GM23338 (cell line): Measurements from ENCODE around the gene TMEM94. TPM values are rescaled to one million over a fixed set of nuclear protein-coding genes. Genes with fewer than 3 reads are reported as not detected.

Experiments
- ATAC-seq: fragments of 200-7000 bp; cut with Tn5 transposase; 3 replicates; pipeline ENCODE4 v1.9.1; 2020
- DNase-seq: peaks from one replicate; pipeline ENCODE4 v3.0.0-alpha.2; 2015; ENCODE audit warnings: low spot score
- H2AFZ ChIP-seq: fragments of 200-600 bp; sonication (generic); 2 replicates; pipeline ENCODE4 v1.8.0; 2016; ENCODE audit warnings: antibody characterized with exemption, mild to moderate bottlenecking, moderate library complexity
- H3F3A ChIP-seq: fragments of 200-600 bp; sonication (generic); replicated peaks from 2 replicates; pipeline ENCODE4 v1.8.0; 2017; ENCODE audit warnings: antibody characterized with exemption, mixed run types, low read depth
- H3K27ac ChIP-seq: fragments of 200-600 bp; sonication (generic); 2 replicates; pipeline ENCODE4 v1.6.1; 2016; ENCODE audit warnings: low read depth
- H3K27me3 ChIP-seq: fragments of 200-600 bp; sonication (generic); 2 replicates; pipeline ENCODE4 v1.8.0; 2016; ENCODE audit warnings: mild to moderate bottlenecking, mixed run types, moderate library complexity; ENCODE audit not compliant: insufficient read depth
- H3K36me3 ChIP-seq: fragments of 200-600 bp; sonication (generic); 2 replicates; pipeline ENCODE4 v1.8.0; 2016; ENCODE audit warnings: mild to moderate bottlenecking; ENCODE audit not compliant: insufficient read depth
- H3K4me1 ChIP-seq: fragments of 200-600 bp; sonication (generic); 2 replicates; pipeline ENCODE4 v1.8.0; 2016; ENCODE audit warnings: mild to moderate bottlenecking, moderate library complexity; ENCODE audit not compliant: insufficient read depth
- H3K4me2 ChIP-seq: fragments of 200-600 bp; sonication (generic); 2 replicates; pipeline ENCODE4 v1.7.1; 2017; ENCODE audit warnings: mixed run types
- H3K4me3 ChIP-seq: fragments of 200-600 bp; sonication (generic); 2 replicates; pipeline ENCODE4 v1.6.1; 2016; ENCODE audit warnings: mixed run types
- H3K79me2 ChIP-seq: fragments of 200-600 bp; sonication (generic); replicated peaks from 2 replicates; pipeline ENCODE4 v1.8.0; 2017; ENCODE audit warnings: mild to moderate bottlenecking; ENCODE audit not compliant: insufficient read depth
- H3K9me2 ChIP-seq: fragments of 200-600 bp; sonication (generic); 2 replicates; pipeline ENCODE4 v1.8.0; 2017; ENCODE audit not compliant: insufficient read depth
- H4K20me1 ChIP-seq: fragments of 200-600 bp; sonication (generic); replicated peaks from 2 replicates; pipeline ENCODE4 v1.8.0; 2017; ENCODE audit warnings: mild to moderate bottlenecking; ENCODE audit not compliant: insufficient read depth
- H3K27ac Mint-ChIP-seq: 2 replicates; pipeline ENCODE4 v1.8.0; 2020; ENCODE audit warnings: inconsistent platforms, mild to moderate bottlenecking, moderate library complexity, mixed read lengths
- H3K27me3 Mint-ChIP-seq: 3 replicates; pipeline ENCODE4 v1.8.0; 2022; ENCODE audit warnings: low read depth, mild to moderate bottlenecking, moderate library complexity, mixed read lengths, inconsistent platforms; ENCODE audit not compliant: insufficient read depth, poor library complexity
- H3K36me3 Mint-ChIP-seq: 3 replicates; pipeline ENCODE4 v1.8.0; 2021; ENCODE audit warnings: low read depth, mild to moderate bottlenecking, inconsistent platforms, moderate library complexity, mixed read lengths
- H3K4me1 Mint-ChIP-seq: 3 replicates; pipeline ENCODE4 v1.8.0; 2020; ENCODE audit warnings: mild to moderate bottlenecking, inconsistent platforms, mixed read lengths
- H3K4me3 Mint-ChIP-seq: 3 replicates; pipeline ENCODE4 v1.8.0; 2021; ENCODE audit warnings: moderate library complexity, mild to moderate bottlenecking, inconsistent platforms, mixed read lengths
- H3K9me3 Mint-ChIP-seq: 3 replicates; pipeline ENCODE4 v1.8.0; 2020; ENCODE audit warnings: moderate library complexity, mild to moderate bottlenecking, inconsistent platforms, mixed read lengths
- CREB1 ChIP-seq: fragments of 250-450 bp; sonication (Bioruptor Pico); IDR thresholded peaks from 2 replicates; pipeline ENCODE4 v1.5.0; 2020; ENCODE audit warnings: low read depth, mild to moderate bottlenecking, moderate library complexity
- CTCF ChIP-seq, 2 experiments: fragments of 200-600 bp in 1 of 2; sonication (generic) in 1 of 2; conservative IDR thresholded peaks; 2 replicates each; pipeline versions ENCODE4 v1.5.1 to v1.6.1; 2016 to 2017; ENCODE audit warnings: antibody characterized with exemption in 2 of 2, low read depth in 2 of 2, mild to moderate bottlenecking in 2 of 2, moderate library complexity in 1 of 2
- EZH2phosphoT487 ChIP-seq: fragments of 200-600 bp; sonication (generic); IDR thresholded peaks from one replicate; pipeline ENCODE4 v1.8.1; 2018; ENCODE audit warnings: antibody characterized with exemption; ENCODE audit not compliant: unreplicated experiment
- JUNB ChIP-seq: IDR thresholded peaks from one replicate; pipeline ENCODE4 v1.6.1; 2016; ENCODE audit warnings: antibody characterized with exemption; ENCODE audit not compliant: unreplicated experiment
- NANOG ChIP-seq: IDR thresholded peaks from 2 replicates; pipeline ENCODE4 v1.6.1; 2016; ENCODE audit warnings: antibody characterized with exemption, borderline replicate concordance
- REST ChIP-seq: IDR thresholded peaks from one replicate; pipeline ENCODE4 v1.6.1; 2018; ENCODE audit warnings: antibody characterized with exemption; ENCODE audit not compliant: unreplicated experiment
- ZNF331 ChIP-seq: fragments of 250-450 bp; sonication (Bioruptor Pico); IDR thresholded peaks from 2 replicates; pipeline ENCODE4 v1.5.0; 2020; ENCODE audit warnings: low read depth, mild to moderate bottlenecking, moderate library complexity
- ZNF462 ChIP-seq: fragments of 250-450 bp; sonication (Bioruptor Pico); IDR thresholded peaks from 2 replicates; pipeline ENCODE4 v1.5.0; 2020; ENCODE audit warnings: mild to moderate bottlenecking, moderate library complexity
- polyA plus RNA-seq: library from polyadenylated mRNA; unstranded; fragments of >200 nt; fragmentation: Nextera tagmentation; extraction: Ambion mirVana; gene quantifications from 2 replicates; pipeline ENCODE4 v1.2.1, GENCODE V29; 2016
- total RNA-seq: library from RNA; depleted of rRNA; stranded (reverse); fragments of >200 nt; shearing (Covaris generic); gene quantifications from 2 replicates; pipeline ENCODE4 v1.2.3, GENCODE V29; 2014

TMEM94 gene
- total and polyA plus RNA-seq, 2 experiments from 2014 or later = 24.0 to 66.0 TPM

GRCh38 chr17:75471207-75471606 is 14.8 kb downstream of the TMEM94 start (continued):
- TF ChIP-seq JUNB (no peak), EZH2phosphoT487 (no peak), CREB1 (CRISPR knock-in tag) (no peak), CTCF (conservative IDR thresholded peaks at IDR 0.05; ENCODE audit: low read depth in 2 of 2) (no peak), ZNF331 (CRISPR knock-in tag) (no peak)

- Mint-ChIP-seq H3K27ac (no peak overlapping the region), H3K9me3 (no peaks in the 10 kb centered on the region), H3K36me3 (peaks cover 9% of the 10 kb centered on the region; the same call in 2 of the 3 replicates), H3K27me3 (peaks cover 4% of the 10 kb centered on the region), H3K4me3 (no peak overlapping the region), H3K4me1 (no peaks in the 10 kb centered on the region; the same call in 2 of the 3 replicates)
- DNase-seq (no peak), ATAC-seq (no peak)
- Histone ChIP-seq H4K20me1 (peaks cover 5% of the 10 kb centered on the region; the same call in 1 of the 2 replicates), H3K27ac (no peak overlapping the region), H3K4me2 (no peak overlapping the region), H3K27me3 (no peaks in the 10 kb centered on the region), H3K4me1 (no peaks in the 10 kb centered on the region), H3K4me3 (no peak overlapping the region), H2AFZ (no peak overlapping the region), H3K79me2 (no peaks in the 10 kb centered on the region), H3K9me2 (no peaks in the 10 kb centered on the region), H3K36me3 (no peaks in the 10 kb centered on the region), H3F3A (no peaks in the 10 kb centered on the region)
- no peak for TF ChIP-seq ZNF462 (CRISPR knock-in tag)
- TF ChIP-seq CTCF (conservative IDR thresholded peaks at IDR 0.05; ENCODE audit: low read depth in 2 of 2) = no peak
- no peak for TF ChIP-seq NANOG
- no peak for TF ChIP-seq REST
Measured at GRCh38 chr17:75472119-75472518, 15.7 kb downstream of the TMEM94 start.
